ENCODE results near the gene GPC6.

The GPC6 gene

GRCh38 chr13:93413972-93414717 is 187.5 kb downstream of the GPC6 start:
- H3K27ac ChIP-seq, result no peak overlapping the region
- TF ChIP-seq CTCF (conservative IDR thresholded peaks at IDR 0.05), result no peak

GRCh38 chr13:93416736-93417355 is 190.2 kb downstream of the GPC6 start:
- no peak for TF ChIP-seq CTCF (conservative IDR thresholded peaks at IDR 0.05)
- no peak overlapping the region for H3K27ac ChIP-seq

GRCh38 chr13:93418398-93418797 is 191.8 kb downstream of the GPC6 start:
- no peak for TF ChIP-seq CTCF (conservative IDR thresholded peaks at IDR 0.05)
- no peak overlapping the region for H3K27ac ChIP-seq

GRCh38 chr13:93420206-93420605 is 193.6 kb downstream of the GPC6 start:
- TF ChIP-seq CTCF (conservative IDR thresholded peaks at IDR 0.05), result no peak
- no peak overlapping the region for H3K27ac ChIP-seq

- no peak for TF ChIP-seq CTCF (conservative IDR thresholded peaks at IDR 0.05)
- no peak overlapping the region for H3K27ac ChIP-seq
These were observed 194.3 kb downstream of the GPC6 start for GRCh38 chr13:93420887-93421286.

- no peak overlapping the region for H3K27ac ChIP-seq
- TF ChIP-seq CTCF (conservative IDR thresholded peaks at IDR 0.05), result no peak
These were observed 196.5 kb downstream of the GPC6 start for GRCh38 chr13:93422980-93423543.

GRCh38 chr13:93425411-93425810 is 198.8 kb downstream of the GPC6 start:
- H3K27ac ChIP-seq, result no peak overlapping the region
- no peak for TF ChIP-seq CTCF (conservative IDR thresholded peaks at IDR 0.05)
